Colonic mucosa (tissue), 4 donors: ENCODE results near the gene BHLHE41. TPM values are rescaled to one million over a fixed set of nuclear protein-coding genes. Genes with fewer than 3 reads are reported as not detected.

Source experiments
- DNase-seq: peaks from one replicate; pipeline ENCODE4 v3.0.0-alpha.2; 2020
- H3K27ac ChIP-seq: fragments of 200-600 bp; one replicate; pipeline ENCODE4 v1.8.0; 2021
- H3K27me3 ChIP-seq: fragments of 200-600 bp; one replicate; pipeline ENCODE4 v1.8.0; 2021
- H3K36me3 ChIP-seq: fragments of 200-600 bp; one replicate; pipeline ENCODE4 v1.8.0; 2021
- H3K4me1 ChIP-seq: fragments of 200-600 bp; one replicate; pipeline ENCODE4 v1.8.0; 2021; ENCODE audit warnings: mild to moderate bottlenecking
- H3K4me3 ChIP-seq: fragments of 200-600 bp; one replicate; pipeline ENCODE4 v1.8.0; 2021
- H3K9ac ChIP-seq, 2 donors: one replicate each; pipeline ENCODE4 v1.7.0; 2013; ENCODE audit warnings: control low read depth in 2 of 2, low read depth in 2 of 2, low read length in 2 of 2
- H3K9me3 ChIP-seq: fragments of 200-600 bp; one replicate; pipeline ENCODE4 v1.8.0; 2021
- intact Hi-C: fragments of 100-400 bp; cut with DNase I; formaldehyde crosslinking; loops from one replicate; pipeline ENCODE4 v1.14.1; 2022
- total RNA-seq, 2 donors: library from RNA; stranded (reverse); fragmentation: NEBNext Ultra II Directional in 1 of 2; extraction: Animal tissue kit (Norgen Biotek cat#: 25700) in 1 of 2; gene quantifications; one replicate each; pipeline ENCODE4 v1.2.1, GENCODE V29; 2021
- TF ChIP-seq, protein P1 (sequence below): fragments of 200-600 bp; IDR thresholded peaks from one replicate; pipeline ENCODE4 v1.8.0; 2022; ENCODE audit warnings: antibody characterized with exemption, mild to moderate bottlenecking
- donor health status: healthy.
- donor health status: DM: no; HTN: no; CAD: no.
- donor health status: DM: no; HTN: no; CAD: no.

The BHLHE41 gene
- total RNA-seq, 2 donors from 2014 or later = 13.3 to 31.8 TPM

DNA sequence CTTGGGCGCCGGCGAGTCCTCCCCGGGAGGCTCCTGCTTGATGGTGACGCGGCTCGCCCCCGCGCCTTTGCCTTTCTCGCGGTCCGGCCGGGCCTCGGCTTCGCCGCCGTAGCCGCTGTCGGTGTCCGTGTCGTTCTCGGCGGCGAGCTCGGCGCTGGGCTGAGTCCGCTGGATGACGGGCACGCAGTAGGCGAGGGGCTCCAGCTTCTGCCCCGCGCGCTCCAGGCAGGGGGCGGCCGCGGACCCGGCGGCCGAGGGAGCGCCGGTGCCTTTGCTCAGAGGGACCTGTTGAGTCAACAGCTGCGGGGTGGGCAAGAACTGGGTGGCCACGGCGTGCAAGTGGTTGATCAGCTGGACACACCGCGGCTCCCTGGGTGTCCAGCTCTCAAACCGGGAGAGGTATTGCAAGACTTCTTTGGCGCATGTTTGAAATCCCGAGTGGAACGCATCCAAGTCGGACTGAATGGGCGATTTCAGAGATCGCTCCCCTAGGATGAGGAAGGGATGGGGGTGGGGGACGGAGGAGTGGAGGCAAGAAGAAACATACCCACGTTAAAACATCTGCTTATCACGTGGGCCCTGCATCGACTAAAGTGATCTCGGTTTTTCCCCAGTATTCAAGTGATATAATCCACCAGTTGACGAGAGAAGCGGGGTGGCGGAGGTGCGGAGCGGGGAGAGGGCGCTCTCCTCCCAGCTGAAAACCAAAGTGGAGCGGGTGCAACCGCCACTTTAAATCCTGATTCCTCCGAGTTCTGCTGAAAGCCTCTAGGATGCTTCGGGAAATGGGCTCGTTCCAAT, 2.0 kb downstream of the BHLHE41 start:
- peak; percentile 79 for DNase-seq
- intact Hi-C loops = no loop called here
- peak overlapping the region; percentile 55 for H3K27ac ChIP-seq
- H3K27me3 ChIP-seq = no peaks in the 10 kb centered on the region
- H3K9me3 ChIP-seq = no peaks in the 10 kb centered on the region
- H3K36me3 ChIP-seq = no peaks in the 10 kb centered on the region
- H3K4me1 ChIP-seq = no peaks in the 10 kb centered on the region
- H3K9ac ChIP-seq = peak overlapping the region; percentile 65 to 71
- peak overlapping the region; percentile 53 for H3K4me3 ChIP-seq
- TF ChIP-seq, protein P1, sequence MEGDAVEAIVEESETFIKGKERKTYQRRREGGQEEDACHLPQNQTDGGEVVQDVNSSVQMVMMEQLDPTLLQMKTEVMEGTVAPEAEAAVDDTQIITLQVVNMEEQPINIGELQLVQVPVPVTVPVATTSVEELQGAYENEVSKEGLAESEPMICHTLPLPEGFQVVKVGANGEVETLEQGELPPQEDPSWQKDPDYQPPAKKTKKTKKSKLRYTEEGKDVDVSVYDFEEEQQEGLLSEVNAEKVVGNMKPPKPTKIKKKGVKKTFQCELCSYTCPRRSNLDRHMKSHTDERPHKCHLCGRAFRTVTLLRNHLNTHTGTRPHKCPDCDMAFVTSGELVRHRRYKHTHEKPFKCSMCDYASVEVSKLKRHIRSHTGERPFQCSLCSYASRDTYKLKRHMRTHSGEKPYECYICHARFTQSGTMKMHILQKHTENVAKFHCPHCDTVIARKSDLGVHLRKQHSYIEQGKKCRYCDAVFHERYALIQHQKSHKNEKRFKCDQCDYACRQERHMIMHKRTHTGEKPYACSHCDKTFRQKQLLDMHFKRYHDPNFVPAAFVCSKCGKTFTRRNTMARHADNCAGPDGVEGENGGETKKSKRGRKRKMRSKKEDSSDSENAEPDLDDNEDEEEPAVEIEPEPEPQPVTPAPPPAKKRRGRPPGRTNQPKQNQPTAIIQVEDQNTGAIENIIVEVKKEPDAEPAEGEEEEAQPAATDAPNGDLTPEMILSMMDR = peak; percentile 17

DNA sequence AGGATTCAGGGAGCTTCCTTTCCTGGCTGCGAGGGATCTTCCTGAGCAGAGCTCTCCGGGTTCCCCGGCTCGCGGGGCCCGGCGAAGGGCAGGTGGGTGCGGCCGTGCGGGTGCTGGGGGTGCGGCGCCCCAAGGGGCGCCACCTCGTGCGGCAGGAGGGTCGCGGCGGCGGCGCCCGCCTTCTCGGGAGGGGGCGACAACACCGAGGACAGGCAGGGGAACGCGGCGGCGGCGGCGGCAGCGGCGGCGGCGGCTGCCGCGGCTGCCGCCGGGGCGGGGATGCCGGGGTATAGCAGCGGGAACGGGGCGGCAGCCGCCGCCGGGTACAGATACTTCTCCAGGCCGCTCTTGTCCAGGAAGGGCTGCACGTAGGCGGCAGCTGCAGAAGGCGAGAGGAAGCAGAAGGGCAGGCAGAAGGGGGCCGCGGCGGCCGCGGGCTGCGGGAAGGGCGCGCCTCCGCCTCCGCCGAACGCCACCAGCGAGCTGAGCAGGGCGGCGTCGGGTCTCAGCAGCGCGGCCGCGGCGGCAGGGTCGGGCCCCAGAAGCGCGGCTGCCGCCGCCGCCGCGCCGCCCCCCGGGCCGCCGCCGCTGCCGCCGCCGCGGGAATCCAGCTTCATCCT, 2.7 kb downstream of the BHLHE41 start:
- H3K4me1 ChIP-seq = no peaks in the 10 kb centered on the region
- no peaks in the 10 kb centered on the region for H3K36me3 ChIP-seq
- H3K9ac ChIP-seq = peak overlapping the region; percentile 59 to 71
- H3K4me3 ChIP-seq = peak overlapping the region; percentile 53
- peak; percentile 38 for DNase-seq
- TF ChIP-seq, protein P1 = no peak
- peak overlapping the region; percentile 55 for H3K27ac ChIP-seq
- intact Hi-C loops = no loop called here
- H3K27me3 ChIP-seq = no peaks in the 10 kb centered on the region
- H3K9me3 ChIP-seq = no peaks in the 10 kb centered on the region

DNA sequence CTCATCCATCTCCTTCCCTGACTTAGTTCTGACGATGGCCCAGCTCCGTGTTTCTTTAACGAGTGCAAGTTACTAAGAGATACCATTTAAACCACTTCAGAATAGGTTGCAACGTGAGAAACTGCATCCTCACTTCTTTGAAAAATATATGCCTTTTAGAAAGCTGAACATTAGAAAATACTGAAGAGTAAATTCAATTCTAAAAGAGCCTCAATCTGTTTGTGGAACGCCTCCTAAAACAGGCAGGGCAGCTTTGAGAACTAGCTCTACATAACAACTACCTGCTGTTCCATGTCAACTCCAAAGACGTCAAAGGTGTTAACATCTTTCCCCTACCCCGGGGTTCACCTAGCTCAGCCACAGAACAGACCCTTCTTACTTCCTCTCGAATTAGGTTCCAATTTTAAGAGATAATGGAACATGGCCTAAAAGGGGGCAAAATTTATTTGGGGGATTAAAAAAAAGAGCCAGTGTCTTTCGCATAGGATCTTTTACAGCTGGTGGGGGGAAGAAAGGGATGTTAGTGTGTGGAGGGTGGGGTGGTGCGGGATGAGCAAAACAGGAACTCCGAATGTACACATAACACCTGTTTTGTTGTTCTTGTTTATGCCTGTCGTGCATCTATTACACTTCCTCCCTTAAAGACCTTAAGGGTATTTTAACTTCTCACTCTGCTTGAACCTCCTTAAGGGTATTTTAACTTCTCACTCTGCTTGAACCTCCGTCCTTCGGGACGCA, 3.3 kb downstream of the BHLHE41 start:
- peak overlapping the region; percentile 14 for H3K27ac ChIP-seq
- no peak for DNase-seq
- H3K4me3 ChIP-seq = peak overlapping the region; percentile 53
- intact Hi-C loops = no loop called here
- H3K36me3 ChIP-seq = no peaks in the 10 kb centered on the region
- H3K27me3 ChIP-seq = no peaks in the 10 kb centered on the region
- peak overlapping the region; percentile 59 to 71 for H3K9ac ChIP-seq
- H3K4me1 ChIP-seq = no peaks in the 10 kb centered on the region
- TF ChIP-seq, protein P1 = no peak
- no peaks in the 10 kb centered on the region for H3K9me3 ChIP-seq

DNA sequence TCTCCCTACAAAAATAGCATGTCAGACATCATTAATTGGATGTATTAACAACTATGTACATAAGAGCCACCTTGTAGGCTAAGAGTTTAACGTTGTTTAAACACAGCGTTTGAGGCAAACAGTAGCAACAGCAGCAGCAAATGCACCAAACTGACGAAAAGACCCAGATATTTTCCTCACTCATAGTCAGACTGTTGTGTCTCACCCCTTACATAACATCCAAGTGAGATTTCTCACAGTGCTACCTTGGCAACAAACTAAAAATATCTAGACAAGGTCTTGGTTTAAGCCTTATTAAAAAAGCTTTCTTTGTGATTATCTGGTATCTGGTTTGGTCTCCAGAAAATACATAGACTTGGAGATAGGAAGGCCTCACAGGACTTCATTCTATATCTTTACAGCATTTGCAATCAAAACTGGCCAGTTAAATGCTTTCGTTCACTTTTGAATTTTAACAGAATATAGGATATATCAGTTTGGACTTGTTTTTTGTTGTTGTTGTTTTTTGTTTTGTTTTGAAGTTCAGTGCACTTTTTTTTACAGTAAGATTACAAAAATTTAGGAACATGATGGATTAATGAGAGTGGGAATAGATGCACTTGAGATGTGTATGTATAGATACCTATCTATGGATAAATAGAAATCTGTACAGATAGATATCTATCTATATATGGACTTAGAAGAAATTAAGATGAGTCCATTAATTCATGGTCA, 4.1 kb downstream of the BHLHE41 start:
- Histone ChIP-seq H3K9me3 (no peaks in the 10 kb centered on the region), H3K9ac (no peak overlapping the region), H3K4me1 (no peaks in the 10 kb centered on the region), H3K27me3 (no peaks in the 10 kb centered on the region), H3K27ac (peak overlapping the region; percentile 1), H3K4me3 (no peak overlapping the region), H3K36me3 (no peaks in the 10 kb centered on the region)
- intact Hi-C loops = no loop called here
- no peak for DNase-seq
- TF ChIP-seq, protein P1 = no peak

DNA sequence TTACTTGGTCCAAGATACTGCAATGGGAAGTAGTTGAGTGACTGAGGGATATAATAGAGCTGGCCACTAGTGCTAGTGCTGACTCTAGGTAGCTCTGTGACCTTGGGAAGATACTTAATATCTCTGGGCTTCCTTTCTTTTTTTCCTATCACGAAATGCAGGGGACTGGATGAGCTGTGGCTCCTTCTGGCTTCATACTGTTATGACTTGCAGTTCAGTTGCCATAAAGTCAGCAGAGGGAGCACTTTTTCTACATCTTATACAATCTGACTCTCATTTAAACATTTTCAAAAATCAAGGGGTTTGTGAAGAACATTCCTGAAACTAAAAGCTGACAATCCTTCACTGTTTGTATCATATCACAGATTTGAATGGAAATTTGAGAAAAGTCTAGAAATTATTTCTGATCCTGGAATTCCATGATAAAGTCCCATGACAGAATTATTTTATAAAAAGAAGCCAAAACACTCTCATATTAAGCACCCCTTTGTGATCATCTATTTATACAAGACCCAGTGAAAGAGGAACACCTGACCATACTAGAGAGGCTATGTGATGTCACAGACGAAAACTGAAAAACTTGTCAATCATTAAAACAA, 5.3 kb downstream of the BHLHE41 start:
- DNase-seq = peak; percentile 40
- intact Hi-C loops = loop anchor here (5.0 kb wide), 1 partner anchor 283 kb away; no protein-coding TSS in a partner anchor
- TF ChIP-seq, protein P1 = peak; percentile 51
- H3K9ac ChIP-seq = no peak overlapping the region
- no peak overlapping the region for H3K4me3 ChIP-seq
- H3K36me3 ChIP-seq = no peaks in the 10 kb centered on the region
- no peaks in the 10 kb centered on the region for H3K9me3 ChIP-seq
- H3K27ac ChIP-seq = no peak overlapping the region
- H3K4me1 ChIP-seq = no peaks in the 10 kb centered on the region
- no peaks in the 10 kb centered on the region for H3K27me3 ChIP-seq
